ENCODE results near the gene OR4N5.

GRCh38 chr14:20194101-20194500, 55.5 kb downstream of the OR4N5 start:
- no peak for TF ChIP-seq POLR2A (IDR thresholded peaks at IDR 0.05; ENCODE audit: low read length)
- no peak for TF ChIP-seq GATA1 (IDR thresholded peaks at IDR 0.05; ENCODE audit: low read depth, low read length)

Measured in erythroblast (primary cell).